WI38 (cell line): ENCODE results near the gene LIN7A.

Experiments
- H3K4me3 ChIP-seq: 2 replicates; pipeline ENCODE4 v1.5.1; 2011; ENCODE audit warnings: low read depth, mild to moderate bottlenecking, control low read depth, low read length
- TF ChIP-seq, protein P1 (sequence below): IDR thresholded peaks from 2 replicates; pipeline ENCODE4 v1.5.1; 2012; ENCODE audit warnings: low read depth, mild to moderate bottlenecking, control low read depth, low read length

The LIN7A gene

DNA sequence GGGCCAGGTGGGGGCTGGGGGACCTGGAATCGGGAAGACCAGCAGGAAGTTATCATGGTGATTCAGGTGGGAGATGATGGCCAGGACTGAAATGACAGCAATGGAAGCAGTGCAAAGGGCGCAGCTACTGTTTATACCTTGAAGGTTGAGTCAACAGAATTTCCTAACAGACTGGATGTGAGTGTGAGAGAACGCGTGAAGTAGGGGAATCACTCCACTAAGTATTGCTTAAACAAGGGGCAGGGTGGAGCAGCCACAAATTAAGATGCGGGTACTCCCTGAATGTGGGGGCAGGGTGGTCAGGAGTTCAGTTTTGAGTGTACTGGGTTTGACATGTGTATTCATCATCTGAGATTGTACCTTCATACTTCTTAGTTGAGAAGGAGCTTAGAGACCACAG, 175.9 kb downstream of the LIN7A start:
- TF ChIP-seq, protein P1, sequence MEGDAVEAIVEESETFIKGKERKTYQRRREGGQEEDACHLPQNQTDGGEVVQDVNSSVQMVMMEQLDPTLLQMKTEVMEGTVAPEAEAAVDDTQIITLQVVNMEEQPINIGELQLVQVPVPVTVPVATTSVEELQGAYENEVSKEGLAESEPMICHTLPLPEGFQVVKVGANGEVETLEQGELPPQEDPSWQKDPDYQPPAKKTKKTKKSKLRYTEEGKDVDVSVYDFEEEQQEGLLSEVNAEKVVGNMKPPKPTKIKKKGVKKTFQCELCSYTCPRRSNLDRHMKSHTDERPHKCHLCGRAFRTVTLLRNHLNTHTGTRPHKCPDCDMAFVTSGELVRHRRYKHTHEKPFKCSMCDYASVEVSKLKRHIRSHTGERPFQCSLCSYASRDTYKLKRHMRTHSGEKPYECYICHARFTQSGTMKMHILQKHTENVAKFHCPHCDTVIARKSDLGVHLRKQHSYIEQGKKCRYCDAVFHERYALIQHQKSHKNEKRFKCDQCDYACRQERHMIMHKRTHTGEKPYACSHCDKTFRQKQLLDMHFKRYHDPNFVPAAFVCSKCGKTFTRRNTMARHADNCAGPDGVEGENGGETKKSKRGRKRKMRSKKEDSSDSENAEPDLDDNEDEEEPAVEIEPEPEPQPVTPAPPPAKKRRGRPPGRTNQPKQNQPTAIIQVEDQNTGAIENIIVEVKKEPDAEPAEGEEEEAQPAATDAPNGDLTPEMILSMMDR = no peak
- H3K4me3 ChIP-seq = no peak overlapping the region

DNA sequence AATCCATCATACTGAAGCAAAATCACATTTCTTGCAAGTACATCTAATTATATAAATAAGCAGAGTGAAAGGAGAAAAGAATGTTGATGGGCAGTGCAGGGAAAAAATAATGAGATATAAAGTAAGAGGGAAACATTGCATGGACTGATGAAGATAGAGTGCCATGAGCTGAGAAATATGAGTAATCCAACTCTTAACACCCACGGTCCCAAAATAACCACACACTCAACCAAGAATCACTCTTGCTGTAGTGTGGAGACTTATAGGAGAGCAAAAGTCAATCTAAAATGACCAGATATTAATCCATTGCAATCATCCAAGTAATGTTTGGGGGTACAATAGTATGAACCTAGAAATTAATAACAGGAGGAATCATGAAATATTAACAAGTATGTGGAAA, 180.9 kb downstream of the LIN7A start:
- TF ChIP-seq, protein P1 = no peak

DNA sequence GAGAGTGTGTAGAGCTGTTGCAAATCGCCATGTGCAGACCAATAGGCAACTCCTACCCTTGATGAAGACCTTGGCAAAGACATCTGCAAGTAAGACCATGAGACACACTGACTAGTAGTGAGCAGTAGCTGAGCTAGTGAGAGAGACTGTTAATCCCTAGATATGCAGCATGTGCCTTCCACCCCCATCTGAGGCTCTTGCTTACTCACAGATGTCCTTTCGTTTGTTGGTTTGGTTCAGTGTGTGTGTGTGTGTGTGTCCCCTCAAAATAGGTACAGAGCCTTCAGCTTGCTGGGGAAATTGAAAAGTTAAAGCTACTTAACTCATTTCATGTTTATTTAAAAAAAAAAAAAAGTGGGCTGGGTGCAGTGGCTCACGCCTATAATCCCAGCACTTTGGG, 183.5 kb downstream of the LIN7A start:
- H3K4me3 ChIP-seq = no peak overlapping the region
- TF ChIP-seq, protein P1 = no peak

More for the DNA sequence above, 180.9 kb downstream of the LIN7A start:
- no peak overlapping the region for H3K4me3 ChIP-seq

DNA sequence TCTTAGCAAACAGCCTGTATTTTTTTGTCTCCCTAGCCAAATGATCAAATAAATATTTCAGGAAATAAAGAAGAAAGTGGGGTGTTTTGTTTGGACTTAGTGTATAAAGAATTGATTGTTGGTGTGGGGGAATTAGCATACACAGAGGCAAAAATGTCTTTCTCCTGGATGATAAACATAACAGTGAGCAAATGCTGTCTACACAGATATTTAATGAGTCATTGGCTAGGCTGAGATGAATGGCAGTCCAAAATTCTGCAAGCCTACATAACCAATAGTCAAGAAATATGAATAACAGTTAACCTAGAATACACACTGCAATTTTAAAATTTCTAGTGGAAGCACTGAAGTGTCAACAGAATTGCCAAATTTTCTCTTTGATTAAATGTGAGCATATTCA, 185.3 kb downstream of the LIN7A start:
- TF ChIP-seq, protein P1 = no peak

DNA sequence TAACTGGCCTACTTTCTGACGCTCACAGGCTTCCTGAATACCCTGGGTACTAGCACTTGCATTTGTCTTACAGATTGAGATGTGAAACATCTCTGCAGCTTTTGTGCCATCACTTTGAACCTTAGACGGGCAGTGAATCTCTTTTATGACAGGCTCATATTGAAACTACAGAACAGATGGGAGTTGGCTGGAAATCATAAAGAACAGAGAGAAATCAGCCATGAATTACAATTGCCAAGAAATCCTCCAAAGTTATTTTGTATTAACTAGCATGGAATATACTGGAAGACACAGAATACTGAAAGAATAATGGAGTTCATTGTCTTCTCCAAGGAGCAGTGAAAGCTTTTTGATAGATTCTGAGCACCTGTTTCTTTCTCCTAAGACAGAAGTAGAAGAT, 188.3 kb downstream of the LIN7A start:
- H3K4me3 ChIP-seq = no peak overlapping the region
- TF ChIP-seq, protein P1 = no peak

More for the DNA sequence above, 185.3 kb downstream of the LIN7A start:
- no peak overlapping the region for H3K4me3 ChIP-seq

DNA sequence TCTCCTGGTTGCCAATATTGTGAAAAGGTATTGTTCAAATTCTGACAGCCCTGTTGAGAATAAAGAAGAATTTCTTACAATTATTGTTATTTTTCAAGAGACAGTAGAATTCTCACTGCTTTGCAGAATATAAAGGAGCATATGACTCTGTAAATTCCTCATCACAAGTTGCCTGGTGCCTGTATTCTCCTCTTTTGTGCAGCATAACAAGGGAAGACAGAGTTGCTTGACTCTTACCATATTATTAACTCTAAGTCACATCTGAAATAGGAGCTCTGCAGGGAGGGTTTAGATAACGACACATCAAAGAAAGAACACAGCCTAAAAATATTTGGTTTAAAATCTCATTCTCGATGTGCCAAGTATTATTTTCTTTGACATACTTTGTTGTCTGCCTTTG, 189.9 kb downstream of the LIN7A start:
- TF ChIP-seq, protein P1 = no peak
- H3K4me3 ChIP-seq = no peak overlapping the region

DNA sequence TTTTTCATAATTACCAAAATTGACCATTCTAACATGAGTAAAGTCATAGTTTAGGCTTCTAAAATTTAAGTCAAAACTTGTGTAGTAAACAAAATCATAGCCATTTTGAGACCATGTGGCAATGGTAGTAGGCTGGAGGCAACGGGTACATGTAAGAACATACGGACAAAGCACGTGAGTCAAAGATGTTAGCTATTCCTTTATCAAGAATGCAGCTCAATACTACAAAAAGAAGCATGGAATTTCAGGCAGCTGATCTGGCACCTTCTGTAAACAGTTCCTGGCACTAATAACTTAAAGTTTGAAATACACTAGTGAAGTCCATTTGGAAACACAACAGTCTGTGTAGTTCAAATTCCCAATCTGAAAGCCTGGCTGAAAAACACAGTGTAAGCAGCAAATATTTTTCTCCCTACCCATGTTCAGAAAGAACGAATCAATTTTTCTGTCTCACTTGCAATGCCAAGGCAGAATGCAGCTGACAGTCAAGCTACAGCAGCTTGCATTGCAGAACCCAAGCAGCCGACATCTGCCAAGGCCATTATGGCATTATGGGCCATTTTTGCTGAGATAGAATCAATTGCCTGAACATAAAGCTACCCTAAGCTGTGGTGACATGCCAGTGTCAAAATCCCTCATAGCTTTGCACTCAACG, 191.8 kb downstream of the LIN7A start:
- H3K4me3 ChIP-seq = no peak overlapping the region
- TF ChIP-seq, protein P1 = no peak
